SIG-M5 treated with dmso at 0.1 percent for 504 hours (cell line): ENCODE results near the gene AKT2.

Experiments used
- DNase-seq: peaks from one replicate; lab custom pipeline; 2025; ENCODE audit not compliant: unreplicated experiment; lab: John Stamatoyannopoulos, UW

Gene AKT2

DNA sequence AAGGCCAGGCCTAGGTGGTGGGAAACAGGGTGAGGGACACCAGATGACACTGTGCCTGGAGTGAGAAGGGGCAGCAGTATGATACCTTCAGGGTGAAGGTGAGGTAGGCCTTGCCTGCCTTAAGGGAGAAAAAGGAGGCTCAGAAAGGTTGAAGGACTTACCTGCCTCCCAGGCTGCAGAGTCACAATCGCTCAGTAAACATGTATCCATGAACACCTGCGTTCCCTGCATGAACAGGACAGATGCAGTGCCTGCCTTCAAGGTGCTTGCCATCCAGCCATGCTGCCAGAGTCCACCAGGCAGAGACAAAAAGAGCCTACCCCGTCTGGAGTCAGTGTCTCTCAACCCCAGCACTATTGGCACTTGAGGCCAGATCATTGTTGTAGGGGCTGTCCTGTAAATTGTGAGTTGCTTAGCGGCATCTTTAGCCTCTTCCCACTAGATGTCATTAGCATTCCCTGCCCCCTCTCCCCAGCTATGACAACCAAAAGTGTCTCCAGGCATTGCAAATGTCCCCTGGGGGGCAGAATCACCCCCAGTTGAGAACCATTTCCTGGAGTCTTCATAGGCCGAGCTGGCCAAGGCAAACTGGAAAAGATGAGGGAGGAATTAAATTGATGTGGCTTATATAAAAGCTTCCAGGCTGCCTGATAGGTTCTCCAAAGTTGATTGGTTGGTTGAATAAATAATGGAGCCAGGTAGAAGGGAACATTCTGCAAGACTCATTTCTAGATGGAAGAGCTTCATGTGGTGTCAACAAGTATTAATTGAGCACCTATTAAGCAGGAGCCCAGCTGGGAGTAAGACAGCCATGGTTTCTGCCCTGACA is 92.2 kb downstream of the AKT2 start:
- no peak for DNase-seq

DNA sequence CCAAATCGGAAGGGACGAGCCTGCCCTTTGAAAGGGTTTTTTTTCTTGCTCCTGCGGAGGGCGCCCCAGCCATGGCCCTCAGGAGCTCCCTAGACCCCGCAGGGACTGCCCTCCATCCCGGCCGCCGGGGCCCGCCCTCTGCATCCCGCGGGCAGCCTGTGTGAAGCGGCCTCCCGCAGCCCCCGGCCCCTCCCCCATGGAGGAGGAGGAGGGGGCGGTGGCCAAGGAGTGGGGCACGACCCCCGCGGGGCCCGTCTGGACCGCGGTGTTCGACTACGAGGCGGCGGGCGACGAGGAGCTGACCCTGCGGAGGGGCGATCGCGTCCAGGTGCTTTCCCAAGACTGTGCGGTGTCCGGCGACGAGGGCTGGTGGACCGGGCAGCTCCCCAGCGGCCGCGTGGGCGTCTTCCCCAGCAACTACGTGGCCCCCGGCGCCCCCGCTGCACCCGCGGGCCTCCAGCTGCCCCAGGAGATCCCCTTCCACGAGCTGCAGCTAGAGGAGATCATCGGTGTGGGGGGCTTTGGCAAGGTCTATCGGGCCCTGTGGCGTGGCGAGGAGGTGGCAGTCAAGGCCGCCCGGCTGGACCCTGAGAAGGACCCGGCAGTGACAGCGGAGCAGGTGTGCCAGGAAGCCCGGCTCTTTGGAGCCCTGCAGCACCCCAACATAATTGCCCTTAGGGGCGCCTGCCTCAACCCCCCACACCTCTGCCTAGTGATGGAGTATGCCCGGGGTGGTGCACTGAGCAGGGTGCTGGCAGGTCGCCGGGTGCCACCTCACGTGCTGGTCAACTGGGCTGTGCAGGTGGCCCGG is 93.1 kb downstream of the AKT2 start:
- DNase-seq, result peak; percentile 13

- peak; percentile 57 for DNase-seq
These were observed 94.0 kb downstream of the AKT2 start, which contains the start of gene MAP3K10 for GRCh38 chr19:40190891-40191835. TSS of gene MAP3K10 (plus strand) at chr19:40191426. CDS start at chr19:40192032, 606 bp downstream.

- no peak for DNase-seq
These were observed 100.9 kb downstream of the AKT2 start for GRCh38 chr19:40184273-40184672.
